ENCODE results near the gene KRT34. TPM values are rescaled to one million over a fixed set of nuclear protein-coding genes. Genes with fewer than 3 reads are reported as not detected.

The KRT34 gene
- total RNA-seq, 1 donor from 2014 or later, result not detected

- DNase-seq (ENCODE audit: low spot score), result no peak
- H3K27ac Mint-ChIP-seq (ENCODE audit: unreplicated experiment), result no peak overlapping the region
- H3K9me3 Mint-ChIP-seq (ENCODE audit: low read depth), result no peaks in the 10 kb centered on the region
- H3K36me3 Mint-ChIP-seq (ENCODE audit: low read depth), result no peaks in the 10 kb centered on the region
- H3K4me1 Mint-ChIP-seq (ENCODE audit: low read depth), result peaks cover 16% of the 10 kb centered on the region
- no peak overlapping the region for H3K4me3 Mint-ChIP-seq (ENCODE audit: unreplicated experiment)
- no peak for TF ChIP-seq CTCF (IDR thresholded peaks at IDR 0.05)
- H3K27me3 Mint-ChIP-seq (ENCODE audit: low read depth), result no peaks in the 10 kb centered on the region
Measured at GRCh38 chr17:41413982-41414381, 31.9 kb upstream of the KRT34 start.

- H3K9me3 Mint-ChIP-seq (ENCODE audit: low read depth), result no peaks in the 10 kb centered on the region
- no peaks in the 10 kb centered on the region for H3K27me3 Mint-ChIP-seq (ENCODE audit: low read depth)
- no peak for DNase-seq (ENCODE audit: low spot score)
- TF ChIP-seq CTCF (IDR thresholded peaks at IDR 0.05), result no peak
- no peak overlapping the region for H3K27ac Mint-ChIP-seq (ENCODE audit: unreplicated experiment)
- H3K4me1 Mint-ChIP-seq (ENCODE audit: low read depth), result peaks cover 16% of the 10 kb centered on the region
- no peak overlapping the region for H3K4me3 Mint-ChIP-seq (ENCODE audit: unreplicated experiment)
- H3K36me3 Mint-ChIP-seq (ENCODE audit: low read depth), result no peaks in the 10 kb centered on the region
Measured at GRCh38 chr17:41413353-41413957, 31.3 kb upstream of the KRT34 start.

GRCh38 chr17:41411072-41411840 is 29.1 kb upstream of the KRT34 start:
- peaks cover 9% of the 10 kb centered on the region for H3K4me1 Mint-ChIP-seq (ENCODE audit: low read depth)
- no peak overlapping the region for H3K4me3 Mint-ChIP-seq (ENCODE audit: unreplicated experiment)
- H3K27ac Mint-ChIP-seq (ENCODE audit: unreplicated experiment), result no peak overlapping the region
- no peaks in the 10 kb centered on the region for H3K9me3 Mint-ChIP-seq (ENCODE audit: low read depth)
- no peaks in the 10 kb centered on the region for H3K36me3 Mint-ChIP-seq (ENCODE audit: low read depth)
- DNase-seq (ENCODE audit: low spot score), result no peak
- no peaks in the 10 kb centered on the region for H3K27me3 Mint-ChIP-seq (ENCODE audit: low read depth)
- TF ChIP-seq CTCF (IDR thresholded peaks at IDR 0.05), result no peak

GRCh38 chr17:41407226-41407625 is 25.1 kb upstream of the KRT34 start:
- no peaks in the 10 kb centered on the region for H3K27me3 Mint-ChIP-seq (ENCODE audit: low read depth)
- H3K4me3 Mint-ChIP-seq (ENCODE audit: unreplicated experiment), result no peak overlapping the region

GRCh38 chr17:41406205-41406604 is 24.1 kb upstream of the KRT34 start:
- DNase-seq (ENCODE audit: low spot score), result no peak
- Mint-ChIP-seq H3K4me1 (ENCODE audit: low read depth) (peaks cover 14% of the 10 kb centered on the region), H3K4me3 (ENCODE audit: unreplicated experiment) (no peak overlapping the region), H3K36me3 (ENCODE audit: low read depth) (no peaks in the 10 kb centered on the region), H3K27ac (ENCODE audit: unreplicated experiment) (no peak overlapping the region), H3K9me3 (ENCODE audit: low read depth) (no peaks in the 10 kb centered on the region), H3K27me3 (ENCODE audit: low read depth) (no peaks in the 10 kb centered on the region)
- TF ChIP-seq CTCF (IDR thresholded peaks at IDR 0.05), result no peak

More at GRCh38 chr17:41407226-41407625, 25.1 kb upstream of the KRT34 start:
- H3K27ac Mint-ChIP-seq (ENCODE audit: unreplicated experiment), result no peak overlapping the region
- peaks cover 14% of the 10 kb centered on the region for H3K4me1 Mint-ChIP-seq (ENCODE audit: low read depth)
- H3K36me3 Mint-ChIP-seq (ENCODE audit: low read depth), result no peaks in the 10 kb centered on the region
- H3K9me3 Mint-ChIP-seq (ENCODE audit: low read depth), result no peaks in the 10 kb centered on the region
- TF ChIP-seq CTCF (IDR thresholded peaks at IDR 0.05), result no peak
- no peak for DNase-seq (ENCODE audit: low spot score)
